ENCODE measurements around the gene SGSM2.

- TF ChIP-seq POLR2AphosphoS5 (IDR thresholded peaks at IDR 0.05; ENCODE audit: low read depth, low read length) (no peak), TAF1 (IDR thresholded peaks at IDR 0.05; ENCODE audit: borderline replicate concordance, insufficient read depth, low read length) (no peak), REST (IDR thresholded peaks at IDR 0.05; ENCODE audit: insufficient read depth in 1 of 2, low read depth in 2 of 2, low read length in 2 of 2) (no peak), SIN3A (IDR thresholded peaks at IDR 0.05; ENCODE audit: borderline replicate concordance, insufficient read depth, low read length) (no peak), FOXP2 (optimal IDR thresholded peaks at IDR 0.05; ENCODE audit: borderline replicate concordance, extremely low read depth, extremely low read length, insufficient read depth) (no peak)
Observed at GRCh38 chr17:2371183-2372130, 34.2 kb downstream of the SGSM2 start.
